ENCODE measurements around the gene CASZ1. TPM values are rescaled to one million over a fixed set of nuclear protein-coding genes. Genes with fewer than 3 reads are reported as not detected.

The CASZ1 gene
- total RNA-seq, 1 donor from 2014 or later, result 3.4 TPM

DNA sequence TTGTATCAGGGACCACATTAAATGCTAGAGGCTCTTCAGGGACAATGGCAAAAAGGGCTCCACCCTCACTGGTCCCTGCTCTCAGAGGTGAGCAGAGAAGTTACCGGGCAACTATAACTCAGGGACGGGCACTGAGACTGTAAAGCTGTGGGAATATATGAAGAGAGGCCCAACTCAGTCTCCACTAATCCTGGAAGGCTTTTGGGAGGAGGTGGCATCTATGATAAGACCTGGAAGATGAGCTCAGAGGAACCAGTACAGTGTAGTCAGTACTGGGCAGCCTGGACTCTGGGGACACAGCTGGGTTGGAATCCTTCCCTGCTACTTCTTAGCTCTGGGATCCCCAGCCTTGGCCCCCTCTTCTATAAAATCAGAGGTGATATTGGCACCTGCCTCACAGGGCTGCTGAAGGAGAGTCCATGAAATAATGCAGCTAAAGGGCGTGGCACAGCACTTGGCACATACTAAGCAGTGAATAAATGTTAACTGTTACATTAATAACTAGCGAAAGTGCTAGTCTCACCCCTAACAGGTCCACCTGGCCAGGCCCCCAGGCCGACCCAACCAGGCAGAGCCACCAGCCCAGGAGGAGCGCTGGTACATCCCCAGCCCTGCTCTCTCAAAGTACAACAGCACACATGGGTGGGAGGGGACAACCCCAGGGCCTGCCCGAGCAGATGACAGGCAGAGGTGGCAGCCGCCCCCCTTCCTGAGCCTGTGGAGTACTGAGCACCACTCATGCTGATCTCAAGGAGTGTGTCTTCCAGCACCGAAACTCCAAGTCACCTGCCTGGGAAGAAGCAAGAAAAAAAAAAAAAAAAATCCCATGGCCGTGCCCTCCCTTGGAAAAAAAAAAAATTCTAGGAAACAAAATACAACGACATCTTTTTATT, 62.7 kb downstream of the CASZ1 start:
- H2AFZ ChIP-seq (replicated peaks), result no peak overlapping the region
- TF ChIP-seq EZH2phosphoT487 (IDR thresholded peaks at IDR 0.05), result no peak
- no peak for TF ChIP-seq EZH2 (IDR thresholded peaks at IDR 0.05)
- H4K20me1 ChIP-seq (ENCODE audit: low read depth), result peaks cover 5% of the 10 kb centered on the region
- H3F3A ChIP-seq (ENCODE audit: low read depth), result peaks cover 49% of the 10 kb centered on the region
- no peaks in the 10 kb centered on the region for H3K79me2 ChIP-seq (ENCODE audit: low read depth)
- peak overlapping the region; percentile 69 for H3K4me2 ChIP-seq
- no peaks in the 10 kb centered on the region for H3K9me3 ChIP-seq (ENCODE audit: low read depth)
- peaks cover 54% of the 10 kb centered on the region for H3K4me1 ChIP-seq
- DNase-seq (ENCODE audit: low spot score), result peak; percentile 53
- Mint-ChIP-seq H3K4me3 (peak overlapping the region; percentile 43), H3K27ac (peak overlapping the region; percentile 96), H3K36me3 (no peaks in the 10 kb centered on the region), H3K4me1 (peaks cover 73% of the 10 kb centered on the region), H3K9me3 (no peaks in the 10 kb centered on the region), H3K27me3 (ENCODE audit: insufficient read depth, low read depth) (peaks cover 8% of the 10 kb centered on the region)
- H3K36me3 ChIP-seq, result no peaks in the 10 kb centered on the region
- no peak overlapping the region for H3K9ac ChIP-seq
- H3K27ac ChIP-seq, result peak overlapping the region; percentile 27
- H3K27me3 ChIP-seq, result no peaks in the 10 kb centered on the region
- H3K4me3 ChIP-seq, result no peak overlapping the region

DNA sequence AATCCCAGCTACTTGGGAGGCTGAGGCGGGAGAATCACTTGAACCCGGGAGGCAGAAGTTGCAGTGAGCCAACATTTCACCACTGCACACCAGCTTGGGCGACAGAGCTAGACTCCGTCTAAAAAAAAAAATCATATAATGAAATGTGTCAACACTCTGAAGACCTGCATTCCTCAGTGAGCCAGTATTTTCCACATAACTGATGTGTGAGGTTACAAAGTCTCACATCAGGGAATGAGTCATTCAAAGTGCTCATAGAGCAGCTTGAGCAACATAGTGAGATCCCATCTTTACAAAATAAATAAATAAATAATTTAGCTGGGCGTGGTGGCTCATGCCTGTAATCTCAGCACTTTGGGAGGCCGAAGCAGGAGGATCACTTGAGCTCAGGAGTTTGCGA, 65.5 kb downstream of the CASZ1 start:
- DNase-seq (ENCODE audit: low spot score), result no peak
- Histone ChIP-seq H3F3A (ENCODE audit: low read depth) (peaks cover 55% of the 10 kb centered on the region), H4K20me1 (ENCODE audit: low read depth) (peaks cover 5% of the 10 kb centered on the region), H3K36me3 (no peaks in the 10 kb centered on the region), H3K4me3 (no peak overlapping the region), H3K79me2 (ENCODE audit: low read depth) (no peaks in the 10 kb centered on the region), H3K9me3 (ENCODE audit: low read depth) (no peaks in the 10 kb centered on the region), H3K4me2 (no peak overlapping the region), H3K4me1 (peaks cover 71% of the 10 kb centered on the region), H2AFZ (replicated peaks) (no peak overlapping the region), H3K27ac (no peak overlapping the region), H3K9ac (no peak overlapping the region), H3K27me3 (no peaks in the 10 kb centered on the region)
- TF ChIP-seq EZH2phosphoT487 (IDR thresholded peaks at IDR 0.05), result no peak
- TF ChIP-seq, protein P1, sequence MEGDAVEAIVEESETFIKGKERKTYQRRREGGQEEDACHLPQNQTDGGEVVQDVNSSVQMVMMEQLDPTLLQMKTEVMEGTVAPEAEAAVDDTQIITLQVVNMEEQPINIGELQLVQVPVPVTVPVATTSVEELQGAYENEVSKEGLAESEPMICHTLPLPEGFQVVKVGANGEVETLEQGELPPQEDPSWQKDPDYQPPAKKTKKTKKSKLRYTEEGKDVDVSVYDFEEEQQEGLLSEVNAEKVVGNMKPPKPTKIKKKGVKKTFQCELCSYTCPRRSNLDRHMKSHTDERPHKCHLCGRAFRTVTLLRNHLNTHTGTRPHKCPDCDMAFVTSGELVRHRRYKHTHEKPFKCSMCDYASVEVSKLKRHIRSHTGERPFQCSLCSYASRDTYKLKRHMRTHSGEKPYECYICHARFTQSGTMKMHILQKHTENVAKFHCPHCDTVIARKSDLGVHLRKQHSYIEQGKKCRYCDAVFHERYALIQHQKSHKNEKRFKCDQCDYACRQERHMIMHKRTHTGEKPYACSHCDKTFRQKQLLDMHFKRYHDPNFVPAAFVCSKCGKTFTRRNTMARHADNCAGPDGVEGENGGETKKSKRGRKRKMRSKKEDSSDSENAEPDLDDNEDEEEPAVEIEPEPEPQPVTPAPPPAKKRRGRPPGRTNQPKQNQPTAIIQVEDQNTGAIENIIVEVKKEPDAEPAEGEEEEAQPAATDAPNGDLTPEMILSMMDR (IDR thresholded peaks at IDR 0.05), result no peak
- TF ChIP-seq EZH2 (IDR thresholded peaks at IDR 0.05), result no peak
- Mint-ChIP-seq H3K36me3 (no peaks in the 10 kb centered on the region), H3K4me1 (peaks cover 81% of the 10 kb centered on the region), H3K27ac (no peak overlapping the region), H3K9me3 (no peaks in the 10 kb centered on the region), H3K4me3 (no peak overlapping the region), H3K27me3 (ENCODE audit: insufficient read depth, low read depth) (peaks cover 13% of the 10 kb centered on the region)

DNA sequence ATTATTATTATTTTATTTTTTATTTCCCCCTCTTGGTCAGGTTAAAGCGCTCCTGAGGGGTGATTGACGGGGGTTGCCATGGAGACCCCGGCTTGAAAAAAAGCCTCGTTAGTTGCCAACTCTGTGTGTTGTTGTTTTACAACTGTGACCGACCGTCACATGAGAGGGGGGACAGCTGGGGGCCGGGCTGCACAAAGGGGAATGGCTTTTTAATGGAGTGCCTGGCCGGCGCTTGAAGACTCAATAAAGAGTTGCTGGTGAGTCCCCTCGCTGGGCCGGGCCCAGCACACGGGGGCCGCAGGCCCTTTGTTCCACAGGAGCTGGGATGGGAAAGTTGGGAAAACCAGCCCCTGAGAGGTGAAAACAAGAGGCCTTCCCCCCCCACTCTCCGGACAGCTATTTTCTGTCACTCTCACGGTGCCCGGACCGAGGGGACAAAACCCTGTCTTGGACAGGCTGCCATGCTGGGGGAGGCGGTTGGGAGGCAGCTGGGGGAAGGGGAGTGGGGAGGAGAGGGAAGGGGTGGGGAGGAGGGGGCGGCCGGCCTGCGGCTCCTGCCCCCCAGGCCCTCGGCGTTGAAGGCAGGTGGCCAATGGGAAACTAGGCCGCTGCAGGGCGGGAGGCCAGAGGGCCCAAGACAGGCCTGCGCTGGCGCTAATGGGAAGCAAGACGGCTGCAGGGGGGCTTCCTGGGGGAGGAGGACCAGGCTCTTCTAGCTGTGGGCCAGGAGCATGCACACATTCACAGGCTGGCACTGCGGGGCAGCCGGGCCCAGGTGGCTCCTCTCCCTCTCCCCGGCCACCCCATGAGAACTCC, 67.6 kb downstream of the CASZ1 start:
- Histone ChIP-seq H3K36me3 (no peaks in the 10 kb centered on the region), H3K9ac (no peak overlapping the region), H3K4me1 (peaks cover 56% of the 10 kb centered on the region), H2AFZ (replicated peaks) (peak overlapping the region; percentile 53), H3K4me3 (no peak overlapping the region), H3F3A (ENCODE audit: low read depth) (peaks cover 35% of the 10 kb centered on the region), H3K27ac (peak overlapping the region; percentile 97), H3K27me3 (no peaks in the 10 kb centered on the region), H3K9me3 (ENCODE audit: low read depth) (no peaks in the 10 kb centered on the region), H4K20me1 (ENCODE audit: low read depth) (no peaks in the 10 kb centered on the region), H3K4me2 (peak overlapping the region; percentile 63), H3K79me2 (ENCODE audit: low read depth) (no peaks in the 10 kb centered on the region)
- Mint-ChIP-seq H3K27me3 (ENCODE audit: insufficient read depth, low read depth) (peaks cover 16% of the 10 kb centered on the region), H3K27ac (peak overlapping the region; percentile 99), H3K4me3 (peak overlapping the region; percentile 66), H3K9me3 (no peaks in the 10 kb centered on the region), H3K36me3 (no peaks in the 10 kb centered on the region), H3K4me1 (peaks cover 81% of the 10 kb centered on the region)
- peak; percentile 93 for DNase-seq (ENCODE audit: low spot score)
- TF ChIP-seq EZH2phosphoT487 (IDR thresholded peaks at IDR 0.05) (no peak), EZH2 (IDR thresholded peaks at IDR 0.05) (no peak)
- TF ChIP-seq, protein P1 (IDR thresholded peaks at IDR 0.05), result no peak

Data from neural progenitor cell (in vitro differentiated cells).